ENCODE data around the gene NEK10. TPM values are rescaled to one million over a fixed set of nuclear protein-coding genes. Genes with fewer than 3 reads are reported as not detected.
"Not testable (repeated sequence)": the region's sequence is repeated elsewhere in the genome, so short reads cannot be mapped to it uniquely, and the experiment has no call there.

NEK10 gene
- total RNA-seq, 2 experiments from 2014 or later = 0.67 to 0.79 TPM

- H3K27me3 Mint-ChIP-seq = no peaks in the 10 kb centered on the region
- no peak overlapping the region for H3K4me3 Mint-ChIP-seq
- ATAC-seq (ENCODE audit: low read depth) = no peak
- no peaks in the 10 kb centered on the region for H3K36me3 Mint-ChIP-seq
- H3K9me3 Mint-ChIP-seq = no peaks in the 10 kb centered on the region
- H3K4me1 Mint-ChIP-seq = no peaks in the 10 kb centered on the region
- POLR2A ChIA-PET = no interaction called here
- H3K27ac Mint-ChIP-seq = no peak overlapping the region
- no peak for DNase-seq
Measured at GRCh38 chr3:27317096-27317495, 52.1 kb downstream of the NEK10 start.

DNA sequence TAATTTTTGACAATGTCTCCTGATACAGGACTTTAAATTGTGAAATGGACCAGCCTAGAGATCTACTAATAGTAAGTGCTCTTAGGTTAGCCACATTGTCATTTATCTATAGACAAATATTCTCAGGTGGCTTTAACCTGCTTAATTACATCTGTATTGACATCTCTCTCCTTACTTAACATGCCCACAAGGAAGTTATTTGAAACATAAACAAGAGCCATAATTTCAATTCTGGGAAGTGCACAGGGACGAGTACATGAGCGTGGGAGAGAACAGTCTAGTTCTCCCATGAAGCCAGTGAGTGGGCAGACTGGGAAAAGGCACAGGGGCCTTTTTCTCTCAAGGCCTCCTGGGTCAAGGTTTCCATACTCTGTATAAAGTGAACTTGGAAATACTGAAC lies 54.2 kb downstream of the NEK10 start:
- peaks cover 2% of the 10 kb centered on the region for H3K4me1 Mint-ChIP-seq
- POLR2A ChIA-PET = no interaction called here
- H3K27me3 Mint-ChIP-seq = peaks cover 3% of the 10 kb centered on the region
- DNase-seq (no peak), ATAC-seq (ENCODE audit: low read depth) (no peak)
- no peak overlapping the region for H3K4me3 Mint-ChIP-seq
- no peak overlapping the region for H3K27ac Mint-ChIP-seq
- H3K36me3 Mint-ChIP-seq = no peaks in the 10 kb centered on the region
- H3K9me3 Mint-ChIP-seq = no peaks in the 10 kb centered on the region

- Mint-ChIP-seq H3K9me3 (no peaks in the 10 kb centered on the region), H3K27me3 (peaks cover 12% of the 10 kb centered on the region), H3K4me3 (no peak overlapping the region), H3K27ac (no peak overlapping the region), H3K36me3 (no peaks in the 10 kb centered on the region), H3K4me1 (peaks cover 2% of the 10 kb centered on the region)
- ATAC-seq (ENCODE audit: low read depth) (no peak), DNase-seq (no peak)
- POLR2A ChIA-PET = no interaction called here
Measured at GRCh38 chr3:27312044-27312668, 57.0 kb downstream of the NEK10 start.

DNA sequence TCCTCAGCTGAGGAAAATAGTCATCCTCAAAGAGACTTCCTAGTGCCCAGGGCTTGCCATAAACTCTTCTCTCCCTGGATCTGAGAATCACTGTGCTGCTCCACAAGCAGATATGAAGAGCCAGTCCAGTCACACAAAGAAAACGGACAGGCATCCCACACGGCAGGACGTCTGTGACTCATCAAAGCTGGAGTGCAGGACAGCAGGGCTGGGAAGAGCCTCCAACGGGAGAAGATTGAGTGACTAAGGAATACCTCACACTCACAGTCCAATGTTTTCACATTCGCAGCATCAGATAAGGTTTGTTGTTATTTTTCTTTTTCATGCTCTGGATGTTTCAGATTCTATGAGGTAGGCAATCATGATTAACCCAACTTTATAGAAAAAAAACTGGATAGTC lies 57.8 kb downstream of the NEK10 start:
- no peak overlapping the region for H3K27ac Mint-ChIP-seq
- no peak for DNase-seq
- H3K9me3 Mint-ChIP-seq = no peaks in the 10 kb centered on the region
- POLR2A ChIA-PET = no interaction called here
- H3K4me1 Mint-ChIP-seq = peaks cover 2% of the 10 kb centered on the region
- ATAC-seq (ENCODE audit: low read depth) = no peak
- no peak overlapping the region for H3K4me3 Mint-ChIP-seq
- H3K27me3 Mint-ChIP-seq = peaks cover 12% of the 10 kb centered on the region
- H3K36me3 Mint-ChIP-seq = no peaks in the 10 kb centered on the region

DNA sequence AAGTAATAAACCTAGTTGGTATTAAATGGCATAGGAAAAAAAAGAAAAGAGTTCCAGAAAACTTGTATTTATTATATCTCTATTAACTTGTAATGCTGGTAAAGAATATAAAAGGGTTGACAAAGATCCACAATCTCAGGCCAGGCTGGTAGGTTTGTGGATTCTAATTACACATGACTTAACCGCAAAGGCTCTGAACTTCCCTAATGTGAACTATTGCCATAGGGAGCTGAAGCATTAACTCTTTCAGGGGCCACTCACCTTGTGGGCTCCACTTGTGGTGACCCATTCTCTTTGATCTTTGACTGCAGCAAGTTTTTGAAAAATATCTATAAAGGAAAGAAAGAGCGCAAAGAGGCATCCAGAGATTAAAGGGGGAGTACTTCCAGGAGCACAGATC lies 58.5 kb downstream of the NEK10 start:
- Mint-ChIP-seq H3K27ac (no peak overlapping the region), H3K27me3 (peaks cover 12% of the 10 kb centered on the region), H3K9me3 (no peaks in the 10 kb centered on the region), H3K4me1 (peaks cover 2% of the 10 kb centered on the region), H3K4me3 (no peak overlapping the region), H3K36me3 (no peaks in the 10 kb centered on the region)
- DNase-seq = no peak
- ATAC-seq (ENCODE audit: low read depth) = no peak
- POLR2A ChIA-PET = no interaction called here

DNA sequence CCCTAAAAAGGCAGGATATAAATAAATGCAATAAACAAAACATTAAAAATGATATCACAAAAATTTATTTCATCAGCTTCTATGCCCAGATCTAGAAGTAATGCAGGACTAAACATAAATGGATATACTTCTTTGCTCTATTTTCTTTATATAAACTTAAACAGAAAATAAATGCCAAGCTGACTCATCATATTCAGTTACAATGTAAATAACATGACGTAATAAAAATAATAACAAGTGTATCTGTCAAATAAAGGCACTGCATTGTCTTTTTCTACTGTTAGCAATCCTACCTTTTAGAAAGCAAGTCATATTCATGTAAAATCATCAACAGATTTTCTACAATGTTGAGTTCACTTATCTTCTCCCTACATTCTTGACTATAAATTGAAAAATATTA lies 61.6 kb downstream of the NEK10 start:
- no peak for ATAC-seq (ENCODE audit: low read depth)

GRCh38 chr3:27302891-27303290 lies 66.3 kb downstream of the NEK10 start:
- Mint-ChIP-seq H3K27me3 (peaks cover under 1% of the 10 kb centered on the region), H3K36me3 (no peaks in the 10 kb centered on the region), H3K9me3 (peaks cover 4% of the 10 kb centered on the region), H3K4me3 (no peak overlapping the region), H3K27ac (no peak overlapping the region), H3K4me1 (no peaks in the 10 kb centered on the region)
- DNase-seq (no peak), ATAC-seq (ENCODE audit: low read depth) (no peak)
- POLR2A ChIA-PET = no interaction called here

More for the DNA sequence above, 61.6 kb downstream of the NEK10 start:
- Mint-ChIP-seq H3K4me3 (no peak overlapping the region), H3K27ac (no peak overlapping the region), H3K4me1 (peaks cover 2% of the 10 kb centered on the region), H3K36me3 (no peaks in the 10 kb centered on the region), H3K9me3 (no peaks in the 10 kb centered on the region), H3K27me3 (peaks cover 12% of the 10 kb centered on the region)
- POLR2A ChIA-PET = no interaction called here
- DNase-seq = no peak

DNA sequence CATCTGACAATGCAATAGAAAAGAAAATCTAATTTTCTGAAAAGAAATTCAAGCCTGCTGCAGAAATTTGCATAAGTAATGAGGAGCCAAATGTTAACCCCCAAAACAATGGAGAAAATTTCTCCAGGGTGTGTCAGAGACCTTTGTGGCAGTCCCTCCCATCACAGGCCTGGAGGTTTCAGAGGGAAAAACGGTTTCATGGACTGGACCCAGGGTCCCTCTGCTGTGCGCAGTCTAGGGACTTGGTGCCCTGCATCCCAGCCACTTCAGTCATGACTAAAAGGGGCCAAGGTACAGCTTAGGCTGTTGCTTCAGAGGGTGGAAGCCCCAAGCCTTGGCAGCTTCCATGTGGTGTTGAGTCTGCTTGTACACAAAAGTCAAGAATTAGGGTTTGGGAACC lies 70.2 kb downstream of the NEK10 start:
- ATAC-seq (ENCODE audit: low read depth); H3K9me3 Mint-ChIP-seq; H3K36me3 Mint-ChIP-seq; H3K27ac Mint-ChIP-seq; DNase-seq; H3K27me3 Mint-ChIP-seq; POLR2A ChIA-PET; H3K4me3 Mint-ChIP-seq; H3K4me1 Mint-ChIP-seq: not testable (repeated sequence)

DNA sequence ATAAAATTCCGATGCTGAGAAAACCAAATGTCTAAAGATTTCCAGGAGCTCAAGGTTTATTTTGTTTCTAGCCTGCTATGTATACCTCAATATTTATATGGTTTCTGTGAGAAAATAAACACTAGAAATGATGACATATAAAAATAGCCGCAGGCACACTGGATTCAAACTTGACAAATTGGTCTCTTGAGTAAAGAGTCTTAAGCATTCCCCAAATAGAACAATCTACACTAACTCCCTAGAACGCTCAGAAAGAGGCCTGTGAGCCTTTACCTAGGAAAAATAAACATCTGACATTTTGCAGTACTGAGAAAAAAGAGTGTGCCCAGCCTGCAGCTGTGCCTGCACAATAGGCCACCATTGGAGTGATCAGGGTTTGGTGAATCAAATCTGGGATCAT lies 75.2 kb downstream of the NEK10 start:
- H3K27me3 Mint-ChIP-seq = no peaks in the 10 kb centered on the region
- H3K36me3 Mint-ChIP-seq = no peaks in the 10 kb centered on the region
- POLR2A ChIA-PET = no interaction called here
- H3K9me3 Mint-ChIP-seq = peaks cover 4% of the 10 kb centered on the region
- no peak overlapping the region for H3K27ac Mint-ChIP-seq
- DNase-seq (no peak), ATAC-seq (ENCODE audit: low read depth) (no peak)
- H3K4me3 Mint-ChIP-seq = no peak overlapping the region
- H3K4me1 Mint-ChIP-seq = no peaks in the 10 kb centered on the region

GRCh38 chr3:27290760-27291159 lies 78.4 kb downstream of the NEK10 start:
- no peak for DNase-seq
- Mint-ChIP-seq H3K9me3 (no peaks in the 10 kb centered on the region), H3K4me3 (no peak overlapping the region), H3K27ac (no peak overlapping the region), H3K27me3 (no peaks in the 10 kb centered on the region), H3K36me3 (no peaks in the 10 kb centered on the region), H3K4me1 (no peaks in the 10 kb centered on the region)
- POLR2A ChIA-PET = no interaction called here
- no peak for ATAC-seq (ENCODE audit: low read depth)

- Mint-ChIP-seq H3K27ac (no peak overlapping the region), H3K4me3 (no peak overlapping the region), H3K27me3 (no peaks in the 10 kb centered on the region), H3K36me3 (no peaks in the 10 kb centered on the region), H3K9me3 (no peaks in the 10 kb centered on the region), H3K4me1 (no peaks in the 10 kb centered on the region)
- ATAC-seq (ENCODE audit: low read depth) (no peak), DNase-seq (no peak)
- POLR2A ChIA-PET = no interaction called here
Measured at GRCh38 chr3:27289769-27290413, 79.3 kb downstream of the NEK10 start.

GRCh38 chr3:27287052-27287451 lies 82.1 kb downstream of the NEK10 start:
- no peaks in the 10 kb centered on the region for H3K27me3 Mint-ChIP-seq
- no peaks in the 10 kb centered on the region for H3K4me1 Mint-ChIP-seq
- no peaks in the 10 kb centered on the region for H3K36me3 Mint-ChIP-seq
- DNase-seq (no peak), ATAC-seq (ENCODE audit: low read depth) (no peak)
- H3K4me3 Mint-ChIP-seq = no peak overlapping the region
- no peak overlapping the region for H3K27ac Mint-ChIP-seq
- no peaks in the 10 kb centered on the region for H3K9me3 Mint-ChIP-seq
- POLR2A ChIA-PET = no interaction called here

DNA sequence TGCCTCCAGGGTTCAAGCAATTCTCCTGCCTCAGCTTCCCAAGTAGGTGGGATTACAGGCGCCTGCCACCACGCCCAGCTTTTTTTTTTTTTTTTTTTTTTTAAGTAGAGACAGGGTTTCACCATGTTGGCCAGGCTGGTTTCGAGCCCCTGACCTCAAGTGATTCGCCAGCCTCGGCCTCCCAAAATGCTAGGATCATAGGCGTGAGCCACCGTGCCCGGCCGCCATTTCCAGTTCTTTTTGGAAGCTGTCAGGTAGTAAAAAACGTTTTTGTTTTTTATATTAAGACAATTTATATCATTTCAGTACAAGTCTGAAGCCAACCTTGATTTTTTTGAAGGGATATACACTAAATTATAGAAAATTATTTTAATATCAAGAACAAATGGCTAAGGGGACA lies 82.7 kb downstream of the NEK10 start:
- POLR2A ChIA-PET; H3K36me3 Mint-ChIP-seq; H3K4me3 Mint-ChIP-seq; H3K27ac Mint-ChIP-seq; H3K27me3 Mint-ChIP-seq; H3K4me1 Mint-ChIP-seq; DNase-seq; H3K9me3 Mint-ChIP-seq; ATAC-seq (ENCODE audit: low read depth): not testable (repeated sequence)

GRCh38 chr3:27285668-27286067 lies 83.5 kb downstream of the NEK10 start:
- POLR2A ChIA-PET = no interaction called here
- Mint-ChIP-seq H3K27me3 (no peaks in the 10 kb centered on the region), H3K27ac (no peak overlapping the region), H3K4me1 (no peaks in the 10 kb centered on the region), H3K4me3 (no peak overlapping the region), H3K36me3 (no peaks in the 10 kb centered on the region), H3K9me3 (no peaks in the 10 kb centered on the region)
- ATAC-seq (ENCODE audit: low read depth) = no peak
- no peak for DNase-seq
